Smooth muscle cell (in vitro differentiated cells): ENCODE measurements around the gene PFKL. TPM values are rescaled to one million over a fixed set of nuclear protein-coding genes. Genes with fewer than 3 reads are reported as not detected.

Experiments used
- DNase-seq: peaks from one replicate; lab custom pipeline; 2025; ENCODE audit not compliant: unreplicated experiment; lab: John Stamatoyannopoulos, UW
- H2AFZ ChIP-seq: fragments of 200-600 bp; sonication (generic); 2 replicates; pipeline ENCODE4 v1.6.0; 2016; ENCODE audit warnings: antibody characterized with exemption, low read depth, mild to moderate bottlenecking
- H3F3A ChIP-seq: fragments of 200-600 bp; sonication (generic); 2 replicates; pipeline ENCODE4 v1.6.0; 2017; ENCODE audit warnings: antibody characterized with exemption, low read depth
- H3K27ac ChIP-seq: fragments of 200-600 bp; sonication (generic); 2 replicates; pipeline ENCODE4 v1.5.1; 2016; ENCODE audit warnings: low read depth, mild to moderate bottlenecking
- H3K27me3 ChIP-seq: fragments of 200-600 bp; sonication (generic); 2 replicates; pipeline ENCODE4 v1.6.1; 2016; ENCODE audit warnings: low read depth, mild to moderate bottlenecking
- H3K36me3 ChIP-seq: fragments of 200-600 bp; sonication (generic); 2 replicates; pipeline ENCODE4 v1.5.1; 2016; ENCODE audit warnings: low read depth
- H3K4me1 ChIP-seq: fragments of 200-600 bp; sonication (generic); 2 replicates; pipeline ENCODE4 v1.5.1; 2016; ENCODE audit warnings: low read depth
- H3K4me2 ChIP-seq: fragments of 200-600 bp; sonication (generic); 2 replicates; pipeline ENCODE4 v1.6.0; 2016; ENCODE audit warnings: mild to moderate bottlenecking
- H3K4me3 ChIP-seq: fragments of 200-600 bp; sonication (generic); 2 replicates; pipeline ENCODE4 v1.5.1; 2016; ENCODE audit warnings: mild to moderate bottlenecking
- H3K79me2 ChIP-seq: fragments of 200-600 bp; sonication (generic); 2 replicates; pipeline ENCODE4 v1.6.0; 2016; ENCODE audit warnings: low read depth, mild to moderate bottlenecking
- H3K9ac ChIP-seq: fragments of 200-600 bp; sonication (generic); 2 replicates; pipeline ENCODE4 v1.6.0; 2016; ENCODE audit warnings: low read depth
- H3K9me3 ChIP-seq: fragments of 200-600 bp; sonication (generic); replicated peaks from 2 replicates; pipeline ENCODE4 v1.5.1; 2016; ENCODE audit warnings: low read depth
- H4K20me1 ChIP-seq: fragments of 200-600 bp; sonication (generic); 2 replicates; pipeline ENCODE4 v1.6.0; 2016; ENCODE audit warnings: low read depth
- CTCF ChIP-seq: fragments of 200-600 bp; sonication (generic); IDR thresholded peaks from 2 replicates; pipeline ENCODE4 v1.5.1; 2017; ENCODE audit warnings: borderline replicate concordance, mild to moderate bottlenecking, antibody characterized with exemption; ENCODE audit not compliant: insufficient read depth, poor library complexity, severe bottlenecking
- WGBS: methylation state at CpG from one replicate; pipeline ENCODE4 v1.1.7; 2016; ENCODE audit warnings: low lambda C conversion rate; 5-methylcytosine and 5-hydroxymethylcytosine counted together
- polyA plus RNA-seq: library from polyadenylated mRNA; unstranded; fragments of >200 nt; fragmentation: Nextera tagmentation; extraction: Ambion mirVana; gene quantifications from 2 replicates; pipeline ENCODE4 v1.2.1, GENCODE V29; 2016
- total RNA-seq: library from RNA; depleted of rRNA; stranded (reverse); fragments of >200 nt; gene quantifications from 2 replicates; pipeline ENCODE4 v1.2.3, GENCODE V29; 2014

The PFKL gene
- total and polyA plus RNA-seq, 2 experiments from 2014 or later: 51.4 to 162 TPM

- no peaks in the 10 kb centered on the region for H3K27me3 ChIP-seq
- WGBS: 90% methylated on average over 22 of the region's 31 CpGs
- H2AFZ ChIP-seq: no peak overlapping the region
- no peaks in the 10 kb centered on the region for H3K79me2 ChIP-seq
- no peak overlapping the region for H3K9ac ChIP-seq
- H3K4me2 ChIP-seq: no peak overlapping the region
- DNase-seq: no peak
- no peak for TF ChIP-seq CTCF
- no peaks in the 10 kb centered on the region for H3K9me3 ChIP-seq
- no peak overlapping the region for H3K27ac ChIP-seq
- no peaks in the 10 kb centered on the region for H3K36me3 ChIP-seq
- peaks cover 11% of the 10 kb centered on the region for H3K4me1 ChIP-seq
- H3K4me3 ChIP-seq: no peak overlapping the region
- no peaks in the 10 kb centered on the region for H4K20me1 ChIP-seq
- H3F3A ChIP-seq: no peaks in the 10 kb centered on the region
Observed at GRCh38 chr21:44286716-44287632, 12.9 kb upstream of the PFKL start.

- H3K27me3 ChIP-seq: no peaks in the 10 kb centered on the region
- DNase-seq: no peak
- H3K36me3 ChIP-seq: no peaks in the 10 kb centered on the region
- H3K9ac ChIP-seq: no peak overlapping the region
- no peaks in the 10 kb centered on the region for H3K9me3 ChIP-seq
- TF ChIP-seq CTCF: no peak
- H3K27ac ChIP-seq: no peak overlapping the region
- H3K4me1 ChIP-seq: peaks cover 4% of the 10 kb centered on the region
- H4K20me1 ChIP-seq: no peaks in the 10 kb centered on the region
- H3K4me2 ChIP-seq: no peak overlapping the region
- H2AFZ ChIP-seq: no peak overlapping the region
- 85% methylated on average over 23 of the region's 23 CpGs for WGBS
- no peaks in the 10 kb centered on the region for H3F3A ChIP-seq
- no peak overlapping the region for H3K4me3 ChIP-seq
- no peaks in the 10 kb centered on the region for H3K79me2 ChIP-seq
Observed at GRCh38 chr21:44288251-44289110, 11.4 kb upstream of the PFKL start.

- Histone ChIP-seq H3K9ac (no peak overlapping the region), H3K9me3 (no peaks in the 10 kb centered on the region), H3F3A (no peaks in the 10 kb centered on the region), H3K79me2 (no peaks in the 10 kb centered on the region), H3K4me1 (no peaks in the 10 kb centered on the region), H3K36me3 (no peaks in the 10 kb centered on the region), H3K4me2 (no peak overlapping the region), H3K27me3 (no peaks in the 10 kb centered on the region), H3K27ac (no peak overlapping the region), H4K20me1 (no peaks in the 10 kb centered on the region), H3K4me3 (no peak overlapping the region), H2AFZ (no peak overlapping the region)
- TF ChIP-seq CTCF: no peak
- 84% methylated on average over 24 of the region's 24 CpGs for WGBS
- no peak for DNase-seq
Observed at GRCh38 chr21:44289381-44290010, 10.4 kb upstream of the PFKL start.
